GM18526 (cell line): ENCODE data around the gene DNAH17.

Source experiments
- POLR2A ChIP-seq: IDR thresholded peaks from 3 replicates; pipeline ENCODE4 v1.6.1; 2011; ENCODE audit not compliant: insufficient read length; ENCODE audit errors: extremely low read depth

DNAH17 gene

GRCh38 chr17:78528541-78528940, 48.7 kb downstream of the DNAH17 start:
- no peak for TF ChIP-seq POLR2A

- no peak for TF ChIP-seq POLR2A
Observed at GRCh38 chr17:78527345-78527744, 49.9 kb downstream of the DNAH17 start.

- TF ChIP-seq POLR2A: no peak
Observed at GRCh38 chr17:78526231-78527025, 50.8 kb downstream of the DNAH17 start.

GRCh38 chr17:78525511-78526160, 51.6 kb downstream of the DNAH17 start:
- TF ChIP-seq POLR2A: no peak

- no peak for TF ChIP-seq POLR2A
Observed at GRCh38 chr17:78524870-78525510, 52.2 kb downstream of the DNAH17 start.

- TF ChIP-seq POLR2A: no peak
Observed at GRCh38 chr17:78523934-78524655, 53.1 kb downstream of the DNAH17 start.

- TF ChIP-seq POLR2A: no peak
Observed at GRCh38 chr17:78522031-78522809, 55.0 kb downstream of the DNAH17 start.

- TF ChIP-seq POLR2A: no peak
Observed at GRCh38 chr17:78517421-78517820, 59.8 kb downstream of the DNAH17 start.

- TF ChIP-seq POLR2A: no peak
Observed at GRCh38 chr17:78515480-78515879, 61.7 kb downstream of the DNAH17 start.

- no peak for TF ChIP-seq POLR2A
Observed at GRCh38 chr17:78514521-78514920, 62.7 kb downstream of the DNAH17 start.

- TF ChIP-seq POLR2A: no peak
Observed at GRCh38 chr17:78512976-78513375, 64.2 kb downstream of the DNAH17 start.

GRCh38 chr17:78510141-78511075, 66.8 kb downstream of the DNAH17 start:
- TF ChIP-seq POLR2A: no peak

- TF ChIP-seq POLR2A: no peak
Observed at GRCh38 chr17:78507526-78507925, 69.7 kb downstream of the DNAH17 start.
